ENCODE measurements around the gene BTG1. TPM values are rescaled to one million over a fixed set of nuclear protein-coding genes. Genes with fewer than 3 reads are reported as not detected.

BTG1 gene
- total and polyA plus RNA-seq, 2 of the 8 experiments (the other 6 are each of a cell fraction or from before 2014, with no cell fraction given), result 17.1 to 32.7 TPM

- H3K79me1 ChIP-seq (ENCODE audit: low read depth, low read length), result no peaks in the 10 kb centered on the region
- no peaks in the 10 kb centered on the region for H3K79me2 ChIP-seq (ENCODE audit: control insufficient read depth in 1 of 2, insufficient read depth in 2 of 2, low read length in 2 of 2)
- whole genome bisulfite sequencing, 2 experiments (ENCODE audit: extremely low coverage in 1 of 2, insufficient coverage in 1 of 2, insufficient read length in 1 of 2, insufficient replicate concordance in 2 of 2, low coverage in 1 of 2, low lambda C conversion rate in 2 of 2, missing lambda C conversion rate in 1 of 2), result 94% methylated on average over 1 of the region's 1 CpG; no CpG with 5 or more reads in 1 of the 2 experiments
- POLR2A ChIA-PET (ENCODE audit: partially characterized antibody), result no interaction called here
- TF ChIP-seq SUZ12 (IDR thresholded peaks at IDR 0.05; ENCODE audit: low read length), result no peak
- FAIRE-seq (no peak), DNase-seq (ENCODE audit: low read depth in 1 of 2, low spot score in 2 of 2) (no peak)
- H3K27me3 ChIP-seq (replicated peaks in 1 of 4; ENCODE audit: control insufficient read depth in 3 of 4, extremely low read depth in 1 of 4, insufficient read depth in 3 of 4, low read length in 3 of 4), result no peaks in the 10 kb centered on the region
- H3K56ac ChIP-seq (replicated peaks; ENCODE audit: insufficient read length, low read depth, low read length), result no peak overlapping the region
- H4K5ac ChIP-seq (ENCODE audit: insufficient read length, low read depth, low read length), result no peak overlapping the region
- no peak overlapping the region for H2AK5ac ChIP-seq (ENCODE audit: low read depth, low read length)
- H2BK15ac ChIP-seq (ENCODE audit: low read length), result no peak overlapping the region
- no peaks in the 10 kb centered on the region for H3K36me3 ChIP-seq (ENCODE audit: control insufficient read depth in 2 of 4, insufficient read depth in 4 of 4, low read length in 3 of 4)
- H3K4ac ChIP-seq (replicated peaks; ENCODE audit: insufficient read length, low read depth, low read length), result no peak overlapping the region
- no peaks in the 10 kb centered on the region for H4K20me1 ChIP-seq (replicated peaks in 1 of 2; ENCODE audit: control insufficient read depth in 1 of 2, insufficient read depth in 2 of 2, low read length in 2 of 2)
- CTCF ChIA-PET (ENCODE audit: partially characterized antibody), result no interaction called here
- H3K23me2 ChIP-seq (ENCODE audit: low read depth, low read length), result no peaks in the 10 kb centered on the region
- H3K14ac ChIP-seq (ENCODE audit: insufficient read length), result no peak overlapping the region
- peaks cover 0 to 2% (median 0%) of the 10 kb centered on the region in 4 experiments; a peak in 1 of 7 replicates for H3K4me1 ChIP-seq (replicated peaks in 1 of 4; ENCODE audit: control insufficient read depth in 3 of 4, insufficient read depth in 4 of 4, low read length in 3 of 4)
- no peak overlapping the region for H3K27ac ChIP-seq (ENCODE audit: low read depth, low read length)
- H2AFZ ChIP-seq (ENCODE audit: low read length), result no peak overlapping the region
- no peak overlapping the region for H2BK20ac ChIP-seq (ENCODE audit: low read length)
- H3K18ac ChIP-seq (ENCODE audit: extremely low read depth, low read length), result no peak overlapping the region
- H4K91ac ChIP-seq (replicated peaks; ENCODE audit: insufficient read length, low read length), result no peak overlapping the region
- H3K9ac ChIP-seq (replicated peaks in 1 of 4; ENCODE audit: extremely low read depth in 1 of 4, low read depth in 3 of 4, low read length in 3 of 4), result no peak overlapping the region
- H3K9me3 ChIP-seq (ENCODE audit: insufficient read depth in 2 of 2, low read depth in 1 of 2, low read length in 1 of 2), result no peaks in the 10 kb centered on the region
- no peak overlapping the region for H2BK5ac ChIP-seq (ENCODE audit: low read depth, low read length)
- no peak overlapping the region for H3K4me2 ChIP-seq (ENCODE audit: insufficient read depth in 1 of 2, low read depth in 2 of 2, low read length in 2 of 2)
- H3K4me3 ChIP-seq (ENCODE audit: extremely low read depth in 1 of 4, insufficient read depth in 2 of 4, low read depth in 3 of 4, low read length in 4 of 4), result no peak overlapping the region
- H3K23ac ChIP-seq (ENCODE audit: insufficient read length), result no peak overlapping the region
- no peak overlapping the region for H2BK12ac ChIP-seq (ENCODE audit: low read depth, low read length)
- no peak overlapping the region for H2BK120ac ChIP-seq (replicated peaks; ENCODE audit: low read depth, low read length)
- no peak overlapping the region for H4K8ac ChIP-seq (ENCODE audit: extremely low read depth, insufficient read depth, low read length)
Observed at GRCh38 chr12:92164712-92165111, 19.1 kb upstream of the BTG1 start.
